IPS-15b (cell line): Measurements from ENCODE around the gene LAMA2.

Source experiments
- H3K27me3 ChIP-seq: one replicate; pipeline ENCODE4 v1.6.1; 2013; ENCODE audit warnings: low read length; ENCODE audit not compliant: control insufficient read depth, insufficient read depth
- H3K36me3 ChIP-seq: one replicate; pipeline ENCODE4 v1.6.1; 2013; ENCODE audit warnings: low read length; ENCODE audit not compliant: control insufficient read depth, insufficient read depth
- H3K4me1 ChIP-seq: one replicate; pipeline ENCODE4 v1.6.1; 2013; ENCODE audit warnings: mild to moderate bottlenecking, low read length; ENCODE audit not compliant: control insufficient read depth, insufficient read depth
- H3K4me3 ChIP-seq: one replicate; pipeline ENCODE4 v1.5.1; 2013; ENCODE audit warnings: low read depth, low read length
- H3K9ac ChIP-seq: one replicate; pipeline ENCODE4 v1.6.1; 2013; ENCODE audit warnings: low read depth, mild to moderate bottlenecking, low read length
- H3K9me3 ChIP-seq: one replicate; pipeline ENCODE4 v1.6.1; 2013; ENCODE audit warnings: mild to moderate bottlenecking, low read length; ENCODE audit not compliant: control insufficient read depth, insufficient read depth

The LAMA2 gene

DNA sequence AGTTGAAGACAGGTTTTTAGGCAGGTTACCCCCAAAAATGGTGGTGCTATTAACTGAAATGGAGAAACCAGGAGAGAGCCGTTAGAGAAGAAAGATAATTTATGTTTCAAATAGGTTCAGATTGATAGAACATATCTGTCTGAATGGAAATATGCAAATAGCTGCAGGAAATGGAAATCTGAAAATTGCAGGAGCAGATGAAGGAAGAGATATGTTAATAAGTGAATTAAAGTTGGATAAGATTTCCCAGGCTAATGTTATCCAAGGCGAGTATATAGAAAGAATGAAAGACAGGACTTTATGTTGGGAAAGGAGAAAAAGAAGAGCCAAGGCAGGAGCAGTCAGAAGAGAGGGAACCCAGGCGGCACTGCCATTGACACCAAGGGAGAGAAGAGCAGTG, 461.4 kb downstream of the LAMA2 start:
- Histone ChIP-seq H3K4me3 (no peak overlapping the region), H3K4me1 (peaks cover 1% of the 10 kb centered on the region), H3K9me3 (no peaks in the 10 kb centered on the region), H3K36me3 (no peaks in the 10 kb centered on the region), H3K27me3 (no peaks in the 10 kb centered on the region), H3K9ac (no peak overlapping the region)

DNA sequence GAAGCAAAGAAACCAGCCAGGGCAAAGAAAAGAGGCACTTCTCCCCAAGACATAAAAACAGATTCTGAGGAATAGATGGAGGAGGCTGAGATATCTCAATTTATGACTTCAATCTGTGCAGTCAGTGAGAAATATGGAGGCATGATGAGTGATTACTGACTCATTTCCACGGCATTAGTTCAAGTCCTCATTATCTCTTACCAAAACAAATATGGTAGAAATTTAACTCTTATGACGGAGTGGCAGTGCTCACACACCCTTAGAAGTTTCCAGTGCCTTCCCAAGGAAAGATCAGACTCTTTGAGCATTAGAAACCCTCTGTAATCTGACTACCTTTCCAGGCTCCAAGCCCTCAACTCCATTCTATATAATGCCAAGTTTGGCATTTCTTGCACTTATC, 463.0 kb downstream of the LAMA2 start:
- H3K27me3 ChIP-seq, result no peaks in the 10 kb centered on the region
- no peaks in the 10 kb centered on the region for H3K36me3 ChIP-seq

DNA sequence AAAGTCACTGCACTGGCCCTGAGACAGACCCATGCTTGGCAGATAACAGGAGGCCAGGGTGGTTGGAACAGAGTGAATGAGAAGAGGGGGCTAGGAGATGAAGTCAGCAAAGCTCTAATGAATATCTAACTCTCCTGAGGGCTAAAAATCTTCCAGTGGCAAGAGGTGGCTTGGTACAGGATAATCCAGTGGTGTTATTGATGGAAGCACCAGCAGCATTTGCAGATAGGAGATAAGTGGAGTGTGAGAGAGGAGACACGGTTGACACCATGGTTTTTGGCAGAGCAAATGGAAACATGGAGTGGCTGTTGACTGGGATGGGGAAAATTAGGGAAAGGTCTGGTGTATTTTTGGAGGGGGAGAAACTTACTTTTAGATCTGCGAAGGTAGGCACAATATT, 464.0 kb downstream of the LAMA2 start:
- Histone ChIP-seq H3K9me3 (no peaks in the 10 kb centered on the region), H3K36me3 (no peaks in the 10 kb centered on the region)

More for the DNA sequence above, 463.0 kb downstream of the LAMA2 start:
- Histone ChIP-seq H3K9ac (no peak overlapping the region), H3K9me3 (no peaks in the 10 kb centered on the region), H3K4me1 (no peaks in the 10 kb centered on the region), H3K4me3 (no peak overlapping the region)

DNA sequence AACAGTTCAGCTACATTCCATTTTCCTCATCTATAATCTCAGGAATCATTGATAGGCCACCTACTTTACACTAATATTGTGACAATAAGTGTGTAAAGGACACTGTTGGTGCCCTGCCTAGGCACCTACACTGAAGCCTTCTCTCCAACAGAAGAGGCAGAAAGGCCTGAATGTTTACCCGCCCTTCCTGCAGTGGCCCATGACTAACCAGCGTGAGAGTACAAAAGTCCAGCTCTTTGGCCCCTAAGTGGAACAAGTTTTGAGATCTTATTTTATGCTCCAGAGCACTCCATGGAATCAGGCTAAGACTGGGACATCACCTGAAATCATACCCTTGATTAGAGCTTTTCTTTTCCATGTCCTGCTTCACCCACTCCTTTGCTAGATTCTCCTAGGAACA, 467.3 kb downstream of the LAMA2 start:
- Histone ChIP-seq H3K4me3 (no peak overlapping the region), H3K4me1 (no peaks in the 10 kb centered on the region), H3K9me3 (no peaks in the 10 kb centered on the region), H3K27me3 (no peaks in the 10 kb centered on the region), H3K9ac (no peak overlapping the region), H3K36me3 (no peaks in the 10 kb centered on the region)

More for the DNA sequence above, 464.0 kb downstream of the LAMA2 start:
- H3K9ac ChIP-seq, result no peak overlapping the region
- H3K4me3 ChIP-seq, result no peak overlapping the region
- H3K27me3 ChIP-seq, result no peaks in the 10 kb centered on the region
- H3K4me1 ChIP-seq, result no peaks in the 10 kb centered on the region

DNA sequence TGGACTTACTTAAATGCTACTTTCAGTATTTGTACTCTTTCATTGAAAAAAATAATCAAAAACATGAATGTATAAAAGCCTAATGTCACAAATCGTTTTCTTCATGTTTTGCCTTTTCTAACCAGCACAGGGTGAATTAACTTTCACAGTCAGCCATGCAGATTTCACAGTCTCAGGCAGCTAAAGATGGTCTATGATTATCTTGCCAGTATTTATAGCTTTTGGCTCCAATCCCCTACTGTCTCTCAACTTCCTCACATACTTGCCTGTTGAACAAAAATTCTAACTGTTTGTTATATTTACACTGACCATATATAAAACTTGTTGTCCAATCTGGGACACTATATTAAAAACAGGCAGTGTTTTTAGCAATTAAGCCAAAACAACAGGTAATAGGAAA, 468.9 kb downstream of the LAMA2 start:
- Histone ChIP-seq H3K9me3 (no peaks in the 10 kb centered on the region), H3K36me3 (no peaks in the 10 kb centered on the region), H3K27me3 (no peaks in the 10 kb centered on the region), H3K9ac (no peak overlapping the region), H3K4me3 (no peak overlapping the region), H3K4me1 (peaks cover 4% of the 10 kb centered on the region)

DNA sequence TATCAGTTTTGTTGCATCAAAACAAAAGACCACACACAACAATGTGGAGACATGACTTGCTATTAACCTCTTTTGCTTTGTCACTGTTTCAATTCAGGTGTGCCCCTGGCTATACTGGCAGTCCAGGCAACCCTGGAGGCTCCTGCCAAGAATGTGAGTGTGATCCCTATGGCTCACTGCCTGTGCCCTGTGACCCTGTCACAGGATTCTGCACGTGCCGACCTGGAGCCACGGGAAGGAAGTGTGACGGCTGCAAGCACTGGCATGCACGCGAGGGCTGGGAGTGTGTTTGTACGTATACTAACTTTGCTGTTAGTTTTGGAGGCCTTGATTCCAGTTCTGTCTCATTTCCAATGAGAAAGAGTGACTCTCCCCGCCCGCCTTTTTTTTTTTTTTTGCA, 470.1 kb downstream of the LAMA2 start:
- no peaks in the 10 kb centered on the region for H3K27me3 ChIP-seq
- no peaks in the 10 kb centered on the region for H3K36me3 ChIP-seq
- H3K9ac ChIP-seq, result no peak overlapping the region
- H3K4me1 ChIP-seq, result peaks cover 4% of the 10 kb centered on the region
- no peaks in the 10 kb centered on the region for H3K9me3 ChIP-seq
- H3K4me3 ChIP-seq, result no peak overlapping the region

DNA sequence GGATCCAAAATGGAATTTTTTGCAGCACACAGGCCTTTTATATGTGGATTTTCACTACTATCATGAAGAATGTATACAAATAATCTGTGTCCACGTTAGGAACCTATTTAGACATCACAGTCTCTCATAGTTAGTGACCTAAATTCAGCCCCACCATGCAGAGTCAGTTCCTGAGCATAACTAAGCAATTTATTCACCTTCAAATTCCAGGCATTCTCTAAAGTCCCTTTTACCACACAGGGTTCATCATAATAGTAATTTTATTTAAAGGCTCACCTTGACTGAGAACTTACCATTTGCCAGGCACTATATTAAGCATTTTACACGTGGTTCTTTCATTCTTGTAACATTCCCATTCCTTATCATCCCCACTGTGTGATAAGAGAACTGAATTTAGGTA, 473.2 kb downstream of the LAMA2 start:
- Histone ChIP-seq H3K36me3 (no peaks in the 10 kb centered on the region), H3K4me1 (peaks cover 4% of the 10 kb centered on the region), H3K9ac (no peak overlapping the region), H3K9me3 (no peaks in the 10 kb centered on the region), H3K27me3 (no peaks in the 10 kb centered on the region), H3K4me3 (no peak overlapping the region)

DNA sequence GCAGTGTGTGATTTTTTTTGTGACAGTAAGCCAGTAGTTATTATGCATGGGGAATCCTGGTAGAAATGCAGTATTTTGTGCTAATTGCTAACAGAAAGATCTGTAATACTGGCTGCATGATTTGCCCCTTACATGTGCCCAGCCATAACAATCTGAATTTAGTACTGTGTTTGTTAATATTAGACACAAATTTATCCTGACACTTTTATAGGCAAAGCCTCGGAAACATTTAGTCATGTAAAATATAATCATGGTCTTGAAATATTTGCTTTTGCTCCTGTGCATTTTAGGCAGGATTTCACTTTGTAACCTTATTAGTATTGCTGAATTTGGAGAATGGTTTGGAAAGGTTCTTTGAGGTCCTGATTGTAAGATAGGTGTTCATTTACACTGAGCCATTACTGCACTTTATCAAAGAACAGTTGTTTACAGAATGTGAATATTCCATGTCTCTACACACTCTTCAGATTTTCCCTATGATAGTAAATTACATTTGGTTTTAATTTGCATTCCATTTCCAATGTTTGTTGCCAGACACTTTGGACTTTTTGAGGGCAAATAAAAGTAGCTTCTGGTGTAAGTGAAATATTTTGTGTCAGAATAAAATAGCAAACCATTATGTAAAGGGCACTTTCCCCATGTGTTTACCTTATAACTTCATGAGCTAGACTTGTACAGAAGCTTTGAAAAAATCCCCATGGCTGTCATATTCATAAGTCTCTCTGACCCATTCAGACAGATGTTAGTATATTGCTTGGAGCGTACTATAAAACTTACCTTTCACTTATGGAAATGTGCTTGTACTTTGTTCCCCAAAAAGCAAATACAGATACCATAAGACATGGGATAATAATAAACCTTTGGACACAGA, 477.1 kb downstream of the LAMA2 start:
- H3K27me3 ChIP-seq, result no peaks in the 10 kb centered on the region
- no peak overlapping the region for H3K4me3 ChIP-seq
- H3K9ac ChIP-seq, result no peak overlapping the region
- no peaks in the 10 kb centered on the region for H3K36me3 ChIP-seq
- no peaks in the 10 kb centered on the region for H3K9me3 ChIP-seq
- peaks cover 4% of the 10 kb centered on the region for H3K4me1 ChIP-seq

DNA sequence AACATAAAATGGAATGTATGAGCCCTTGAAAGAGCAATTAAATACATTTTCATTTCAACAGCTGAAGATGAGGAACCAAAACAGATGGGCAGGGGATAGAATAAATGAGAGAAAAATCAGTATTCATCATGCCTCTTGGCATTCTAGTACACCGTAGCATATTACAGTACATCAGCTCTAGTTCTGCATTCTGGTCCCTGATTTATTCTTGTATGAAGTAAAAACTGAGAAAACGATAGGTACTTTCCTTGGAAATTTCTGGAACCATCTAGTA, 477.7 kb downstream of the LAMA2 start:
- peaks cover 4% of the 10 kb centered on the region for H3K4me1 ChIP-seq

DNA sequence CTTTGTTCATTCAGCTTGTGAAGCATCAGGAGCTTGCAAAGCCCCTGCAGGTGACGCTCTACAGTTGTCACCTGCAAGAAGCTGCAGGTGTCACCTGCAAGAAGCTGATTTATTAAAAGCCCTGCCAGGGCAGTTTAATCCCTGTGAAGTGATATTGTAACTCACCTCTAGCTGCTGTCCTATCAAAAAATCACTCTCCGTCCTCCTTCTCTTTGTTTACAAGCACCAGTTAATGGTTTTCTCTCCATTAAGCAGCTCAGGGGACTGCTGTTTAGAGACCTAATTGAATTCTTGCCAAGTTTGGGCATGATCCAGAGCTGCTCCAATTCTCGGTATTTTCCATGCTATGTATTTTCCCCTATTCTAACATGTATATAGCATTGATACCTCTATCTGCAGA, 481.1 kb downstream of the LAMA2 start:
- Histone ChIP-seq H3K36me3 (no peaks in the 10 kb centered on the region), H3K4me1 (no peaks in the 10 kb centered on the region), H3K9me3 (no peaks in the 10 kb centered on the region), H3K9ac (no peak overlapping the region), H3K27me3 (no peaks in the 10 kb centered on the region), H3K4me3 (no peak overlapping the region)

More for the DNA sequence above, 477.7 kb downstream of the LAMA2 start:
- H3K9ac ChIP-seq, result no peak overlapping the region
- no peaks in the 10 kb centered on the region for H3K36me3 ChIP-seq
- no peaks in the 10 kb centered on the region for H3K9me3 ChIP-seq
- no peaks in the 10 kb centered on the region for H3K27me3 ChIP-seq
- no peak overlapping the region for H3K4me3 ChIP-seq

DNA sequence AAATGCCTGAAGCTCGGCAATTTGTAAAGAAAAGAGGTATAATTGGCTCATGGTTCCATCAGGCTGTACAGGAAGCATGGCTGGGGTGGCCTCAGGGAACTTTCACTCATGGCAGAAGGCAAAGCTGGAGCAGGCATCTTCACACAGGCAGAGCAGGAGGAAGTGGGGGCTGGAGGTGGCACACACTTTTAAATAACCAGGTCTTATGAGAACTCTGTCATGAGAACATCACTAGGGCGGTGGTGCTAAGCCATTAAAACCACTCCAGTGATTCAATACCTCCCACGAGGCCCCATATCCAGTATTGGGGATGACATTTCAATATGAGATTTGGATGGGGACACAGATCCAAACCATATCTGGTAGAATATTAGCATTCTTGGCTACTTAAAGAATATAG, 481.8 kb downstream of the LAMA2 start:
- no peaks in the 10 kb centered on the region for H3K4me1 ChIP-seq
- H3K27me3 ChIP-seq, result no peaks in the 10 kb centered on the region
- no peaks in the 10 kb centered on the region for H3K36me3 ChIP-seq
- no peak overlapping the region for H3K4me3 ChIP-seq
- no peaks in the 10 kb centered on the region for H3K9me3 ChIP-seq
- no peak overlapping the region for H3K9ac ChIP-seq

DNA sequence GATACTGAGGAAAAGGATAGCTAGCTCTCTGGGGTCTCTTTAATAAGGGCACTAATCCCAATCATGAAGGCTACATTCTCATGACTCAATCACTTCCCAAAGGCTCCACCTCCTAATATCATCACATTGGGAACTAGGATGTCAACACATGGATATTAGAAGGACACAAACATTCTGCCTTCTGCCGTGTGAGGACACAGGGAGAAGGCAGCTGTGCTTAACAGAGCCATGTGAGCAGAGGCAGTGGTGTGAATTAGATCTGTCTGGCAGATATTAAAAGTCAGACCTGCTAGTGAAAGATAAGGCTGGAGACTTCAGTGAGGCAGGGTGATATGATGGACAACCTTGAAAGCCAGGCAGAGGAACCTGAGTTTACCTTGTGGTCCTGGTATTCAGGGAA, 485.1 kb downstream of the LAMA2 start:
- no peak overlapping the region for H3K9ac ChIP-seq
- H3K27me3 ChIP-seq, result no peaks in the 10 kb centered on the region
- no peak overlapping the region for H3K4me3 ChIP-seq
- no peaks in the 10 kb centered on the region for H3K36me3 ChIP-seq
- H3K9me3 ChIP-seq, result no peaks in the 10 kb centered on the region
- peaks cover 5% of the 10 kb centered on the region for H3K4me1 ChIP-seq
